ENCODE data around the gene AXIN1. TPM values are rescaled to one million over a fixed set of nuclear protein-coding genes. Genes with fewer than 3 reads are reported as not detected.

Gene AXIN1
- total and polyA plus RNA-seq, 2 of the 8 experiments (the other 6 are each of a cell fraction or from before 2014, with no cell fraction given) = 12.5 to 41.9 TPM

GRCh38 chr16:265002-265529 lies 87.5 kb downstream of the AXIN1 start (continued):
- TF ChIP-seq EP300 (IDR thresholded peaks at IDR 0.05; ENCODE audit: borderline replicate concordance in 1 of 2, low read depth in 2 of 2, low read length in 2 of 2) (no peak), NANOG (IDR thresholded peaks at IDR 0.05; ENCODE audit: insufficient read depth, low read depth, low read length, poor library complexity, severe bottlenecking) (no peak), ATF2 (IDR thresholded peaks at IDR 0.05; ENCODE audit: low read length) (no peak), RFX5 (IDR thresholded peaks at IDR 0.05; ENCODE audit: borderline replicate concordance, low read depth, low read length) (no peak), SIX5 (IDR thresholded peaks at IDR 0.05; ENCODE audit: low read depth, low read length) (no peak)
